GM12878 (cell line): ENCODE measurements around the gene ADK. TPM values are rescaled to one million over a fixed set of nuclear protein-coding genes. Genes with fewer than 3 reads are reported as not detected.
A peak's percentile ranks its signal among the peaks of the same experiment; 100 is the strongest.

ENCODE experiments used
- ATF3 ChIP-seq: IDR thresholded peaks from 2 replicates; pipeline ENCODE4 v1.6.1; 2011; ENCODE audit warnings: low read depth, mild to moderate bottlenecking, low read length, moderate library complexity, borderline replicate concordance; ENCODE audit errors: extremely low read depth
- BRCA1 ChIP-seq: IDR thresholded peaks from 2 replicates; pipeline ENCODE4 v1.6.1; 2011; ENCODE audit warnings: low read depth, low read length, improper control_type of control experiment
- CBFB ChIP-seq: IDR thresholded peaks from 2 replicates; pipeline ENCODE4 v1.6.1; 2016; ENCODE audit warnings: antibody characterized with exemption, low read depth
- CHD2 ChIP-seq: IDR thresholded peaks from 2 replicates; pipeline ENCODE4 v1.6.1; 2011; ENCODE audit warnings: low read depth, low read length, improper control_type of control experiment, borderline replicate concordance
- EP300 ChIP-seq, 2 experiments: fragments of 150-350 bp in 1 of 2; IDR thresholded peaks; 2 replicates each; pipeline ENCODE4 v1.6.1; 2011 to 2012; ENCODE audit warnings: low read depth in 2 of 2, low read length in 2 of 2, borderline replicate concordance in 1 of 2, improper control_type of control experiment in 1 of 2, inconsistent platforms in 1 of 2; ENCODE audit not compliant: control insufficient read depth in 1 of 2
- FOXK2 ChIP-seq: fragments of 450-650 bp; IDR thresholded peaks from 2 replicates; pipeline ENCODE4 v1.6.1; 2017; ENCODE audit warnings: mild to moderate bottlenecking, moderate library complexity
- HDGF ChIP-seq: fragments of 450-650 bp; IDR thresholded peaks from 2 replicates; pipeline ENCODE4 v1.6.1; 2016; ENCODE audit warnings: antibody characterized with exemption
- IRF3 ChIP-seq: fragments of 450-650 bp; IDR thresholded peaks from 2 replicates; pipeline ENCODE4 v1.6.1; 2014; ENCODE audit warnings: mild to moderate bottlenecking
- MAX ChIP-seq: IDR thresholded peaks from 2 replicates; pipeline ENCODE4 v1.6.1; 2012; ENCODE audit warnings: low read depth, low read length, improper control_type of control experiment
- NFXL1 ChIP-seq: fragments of 450-650 bp; IDR thresholded peaks from 2 replicates; pipeline ENCODE4 v1.6.1; 2017; ENCODE audit warnings: antibody characterized with exemption, mild to moderate bottlenecking, borderline replicate concordance
- NKRF ChIP-seq: fragments of 450-650 bp; conservative IDR thresholded peaks from 2 replicates; pipeline ENCODE4 v1.6.1; 2017; ENCODE audit warnings: mild to moderate bottlenecking, moderate library complexity
- NR2C1 ChIP-seq: fragments of 450-650 bp; IDR thresholded peaks from 2 replicates; pipeline ENCODE4 v1.6.1; 2017; ENCODE audit warnings: antibody characterized with exemption, mild to moderate bottlenecking, moderate library complexity
- NR2C2 ChIP-seq: IDR thresholded peaks from 2 replicates; pipeline ENCODE4 v1.6.1; 2011; ENCODE audit warnings: borderline replicate concordance, low read depth; ENCODE audit not compliant: control insufficient read depth, insufficient read length
- PKNOX1 ChIP-seq: fragments of 450-650 bp; IDR thresholded peaks from 2 replicates; pipeline ENCODE4 v1.6.1; 2016; ENCODE audit warnings: mild to moderate bottlenecking
- PML ChIP-seq: IDR thresholded peaks from 2 replicates; pipeline ENCODE4 v1.6.1; 2012; ENCODE audit warnings: low read length, inconsistent platforms
- POLR2A ChIP-seq: IDR thresholded peaks from 2 replicates; pipeline ENCODE4 v1.6.1; 2011; ENCODE audit warnings: low read depth, mild to moderate bottlenecking, low read length
- POLR2AphosphoS2 ChIP-seq: IDR thresholded peaks from 2 replicates; pipeline ENCODE4 v1.6.1; 2011; ENCODE audit warnings: low read depth, mild to moderate bottlenecking, low read length, improper control_type of control experiment, moderate library complexity
- POLR2AphosphoS5 ChIP-seq: IDR thresholded peaks from 2 replicates; pipeline ENCODE4 v1.6.1; 2011; ENCODE audit warnings: mild to moderate bottlenecking, low read length, inconsistent platforms
- RB1 ChIP-seq: fragments of 450-650 bp; formaldehyde crosslinking; IDR thresholded peaks from 2 replicates; pipeline ENCODE4 v1.6.1; 2017; ENCODE audit warnings: mild to moderate bottlenecking, borderline replicate concordance
- SIX5 ChIP-seq: IDR thresholded peaks from 2 replicates; pipeline ENCODE4 v1.6.1; 2011; ENCODE audit warnings: mild to moderate bottlenecking, low read depth, low read length, moderate library complexity; ENCODE audit not compliant: severe bottlenecking
- SRF ChIP-seq, 2 experiments: IDR thresholded peaks; 2 replicates each; pipeline ENCODE4 v1.6.1; 2011; ENCODE audit warnings: low read depth in 2 of 2, low read length in 2 of 2, mild to moderate bottlenecking in 1 of 2, moderate library complexity in 1 of 2
- USF1 ChIP-seq: IDR thresholded peaks from 2 replicates; pipeline ENCODE4 v1.6.1; 2011; ENCODE audit warnings: borderline replicate concordance, low read depth, mild to moderate bottlenecking, moderate library complexity, mixed read lengths, low read length; ENCODE audit not compliant: insufficient read depth; ENCODE audit errors: extremely low read length
- ZBED1 ChIP-seq: IDR thresholded peaks from 2 replicates; pipeline ENCODE4 v1.6.1; 2016; ENCODE audit warnings: borderline replicate concordance
- ZNF207 ChIP-seq: fragments of 450-650 bp; IDR thresholded peaks from 2 replicates; pipeline ENCODE4 v1.6.1; 2014; ENCODE audit warnings: antibody characterized with exemption, mild to moderate bottlenecking, borderline replicate concordance
- ZNF24 ChIP-seq: fragments of 450-650 bp; IDR thresholded peaks from 2 replicates; pipeline ENCODE4 v1.6.1; 2017; ENCODE audit warnings: antibody characterized with exemption, mild to moderate bottlenecking
- polyA plus RNA-seq, 11 experiments: library from polyadenylated mRNA; depleted of rRNA in 4 of 11; unstranded in 6 of 11; stranded (reverse) in 5 of 11; fragments of >200 nt; fragmentation: Nextera tagmentation in 4 of 11; fragmentation: Illumina TruSeq in 1 of 11; extraction: Ambion mirVana in 4 of 11; extraction: Trizol in 1 of 11; gene quantifications; 1 replicate in 1 of 11; 2 replicates in 10 of 11; pipeline versions ENCODE4 v1.2.1 to v1.2.3, GENCODE V29; 2011 to 2016; ENCODE audit warnings: inconsistent platforms in 2 of 11, missing spikeins in 2 of 11, low read depth in 1 of 11
- total RNA-seq, 4 experiments: library from RNA; depleted of rRNA in 3 of 4; stranded (reverse); fragments of >200 nt in 3 of 4; fragmentation: Illumina TruSeq in 1 of 4; extraction: Trizol in 1 of 4; gene quantifications; 2 replicates each; pipeline versions ENCODE4 v1.2.1 to v1.2.3, GENCODE V29; 2013 to 2021

Gene ADK
- total and polyA plus RNA-seq, 10 of the 15 experiments (the other 5 are each of a cell fraction or from before 2014, with no cell fraction given) = 42.0 to 151 (median 81.6) TPM

GRCh38 chr10:74176380-74177139, 25.5 kb downstream of the ADK start (continued):
- TF ChIP-seq POLR2A = peak; percentile 96
- peak; percentile 45; the same call in 1 of the 2 replicates for TF ChIP-seq NR2C1
- peak; percentile 64 for TF ChIP-seq PKNOX1
- TF ChIP-seq SRF (IDR thresholded peaks at IDR 0.05; ENCODE audit: low read depth in 2 of 2, low read length in 2 of 2) = peak in 1 of 2 experiments; percentile 66; a peak in 1 of 4 replicates
- TF ChIP-seq EP300 (IDR thresholded peaks at IDR 0.05; ENCODE audit: borderline replicate concordance in 1 of 2, control insufficient read depth in 1 of 2, low read depth in 2 of 2, low read length in 2 of 2) = peak in 1 of 2 experiments; percentile 22; a peak in 2 of 4 replicates
- TF ChIP-seq SIX5 = peak; percentile 9
- TF ChIP-seq NKRF = peak; percentile 45; the same call in 1 of the 2 replicates
- peak; percentile 20; the same call in 1 of the 2 replicates for TF ChIP-seq PML
- TF ChIP-seq NFXL1 = no peak
- TF ChIP-seq POLR2AphosphoS2 = peak; percentile 94
- TF ChIP-seq USF1 = peak; percentile 94
- TF ChIP-seq CHD2 = peak; percentile 50; the same call in 1 of the 2 replicates
- peak; percentile 84 for TF ChIP-seq POLR2AphosphoS5
- TF ChIP-seq BRCA1 = no peak
- no peak for TF ChIP-seq ZNF24
- TF ChIP-seq RB1 = peak; percentile 39; the same call in 1 of the 2 replicates
- peak; percentile 64; the same call in 1 of the 2 replicates for TF ChIP-seq ATF3
- TF ChIP-seq FOXK2 = no peak
- TF ChIP-seq HDGF = peak; percentile 89
- 0 out of 2 replicates have a peak, but pooled peaks have one; percentile 2 for TF ChIP-seq IRF3
- no peak for TF ChIP-seq NR2C2
- peak; percentile 94 for TF ChIP-seq MAX
- no peak; the same call in 1 of the 2 replicates for TF ChIP-seq ZBED1
- TF ChIP-seq ZNF207 = no peak; the same call in 1 of the 2 replicates
- TF ChIP-seq CBFB = 0 out of 2 replicates have a peak, but pooled peaks have one; percentile 11
